HG03571 (cell line): ENCODE measurements around the gene CELF2.

Source experiments
- ATAC-seq: cut with Tn5 transposase; IDR thresholded peaks from one replicate; pipeline ENCODE4 v1.9.1; 2021; ENCODE audit not compliant: unreplicated experiment

The CELF2 gene

DNA sequence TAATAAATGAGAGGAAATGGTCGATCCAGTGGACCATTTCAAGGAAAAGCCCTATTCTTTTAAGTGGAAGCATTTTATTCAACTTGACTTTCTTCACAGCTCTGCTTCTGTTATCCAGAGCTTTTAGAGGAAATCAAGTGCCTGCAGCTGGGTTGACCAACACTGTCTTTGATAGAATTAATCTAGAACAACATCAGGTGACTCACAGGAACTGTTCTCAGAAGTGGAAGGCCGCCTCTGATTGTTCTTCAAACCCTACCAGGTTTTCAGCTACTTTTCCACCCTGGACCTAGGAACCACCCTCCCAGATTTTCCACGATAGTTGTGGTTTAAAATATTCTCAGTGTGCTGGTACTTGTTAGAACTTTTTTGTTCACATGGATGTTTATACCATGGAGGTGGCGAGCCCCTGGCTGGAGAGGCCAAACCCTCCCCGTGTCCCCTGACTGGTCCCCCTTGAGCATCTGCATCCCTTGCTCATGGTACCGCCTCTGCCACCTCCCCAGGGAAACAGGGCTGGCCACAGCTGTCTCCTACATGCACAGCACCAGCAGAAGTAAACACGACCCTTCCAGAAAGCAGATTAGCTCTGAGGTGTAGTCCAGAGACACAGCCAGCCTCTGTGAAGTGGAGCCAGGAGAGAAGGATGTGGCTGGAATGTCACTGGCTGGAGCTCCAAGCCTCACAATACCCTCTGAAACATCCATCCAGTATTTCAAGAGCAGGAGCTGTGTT lies 300.4 kb downstream of the CELF2 start:
- ATAC-seq = no peak

DNA sequence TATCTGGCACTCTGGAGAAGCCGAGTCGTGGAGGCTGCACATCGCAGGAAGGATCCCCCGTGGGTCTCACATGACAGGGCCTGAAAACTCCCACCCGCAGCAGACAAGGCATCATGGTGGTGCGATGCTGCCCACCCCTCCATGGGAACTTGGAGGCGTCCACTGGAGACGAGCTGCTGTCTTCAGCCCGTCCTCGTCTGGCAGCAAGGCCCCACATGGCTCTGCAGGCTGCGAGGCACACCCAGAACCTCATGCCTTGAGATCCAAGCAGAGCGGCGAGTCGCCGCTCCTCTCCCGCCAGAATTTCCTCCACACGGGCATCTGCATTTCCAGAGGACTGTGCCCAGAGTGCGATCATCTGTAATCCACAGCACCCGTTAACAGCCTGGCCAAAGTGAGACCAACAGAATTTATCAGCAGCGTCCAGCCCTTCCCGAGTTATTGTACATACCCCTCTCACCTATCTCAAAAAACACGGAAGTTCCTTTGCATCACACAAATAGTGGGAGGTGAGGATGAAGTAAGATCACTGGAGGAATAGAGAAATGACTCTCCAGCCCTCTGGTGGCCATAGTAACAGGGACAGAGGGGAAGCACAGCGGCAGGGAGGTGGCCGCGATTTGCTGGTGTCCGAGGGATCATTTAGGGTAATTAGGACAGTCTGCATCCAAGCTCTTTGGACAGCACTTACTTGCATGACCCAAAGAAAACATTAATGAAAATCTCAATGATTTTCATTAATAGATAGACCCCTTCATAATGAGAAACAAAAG lies 301.3 kb downstream of the CELF2 start:
- no peak for ATAC-seq

DNA sequence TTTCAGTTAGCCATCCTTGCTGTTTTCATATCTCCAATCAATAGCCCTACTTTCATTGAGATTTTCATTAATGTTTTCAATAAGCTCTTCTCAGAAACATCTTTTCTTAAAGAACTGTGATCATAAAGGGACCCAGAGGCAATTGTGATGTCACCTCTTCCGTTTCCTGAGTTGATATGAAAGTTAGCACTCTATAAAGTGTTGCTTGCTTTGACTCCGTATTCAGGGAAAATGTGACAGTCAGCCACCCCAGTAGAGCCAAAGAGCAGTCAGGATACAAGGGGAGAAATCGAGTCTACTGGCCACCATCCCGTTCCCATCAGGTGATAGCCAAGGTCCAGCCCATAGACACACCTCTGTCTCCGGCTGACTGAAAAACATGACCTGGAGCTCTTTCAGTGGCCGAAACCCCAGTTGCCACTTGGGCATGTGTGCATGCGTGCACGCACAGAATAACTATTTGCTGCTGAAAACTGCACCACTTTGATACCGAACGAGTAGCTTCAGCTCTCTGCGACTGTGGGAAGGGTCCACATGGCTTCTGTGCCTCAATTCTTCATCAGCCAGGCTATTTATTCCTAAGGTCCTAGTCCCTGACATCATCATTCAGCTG lies 302.4 kb downstream of the CELF2 start:
- no peak for ATAC-seq

DNA sequence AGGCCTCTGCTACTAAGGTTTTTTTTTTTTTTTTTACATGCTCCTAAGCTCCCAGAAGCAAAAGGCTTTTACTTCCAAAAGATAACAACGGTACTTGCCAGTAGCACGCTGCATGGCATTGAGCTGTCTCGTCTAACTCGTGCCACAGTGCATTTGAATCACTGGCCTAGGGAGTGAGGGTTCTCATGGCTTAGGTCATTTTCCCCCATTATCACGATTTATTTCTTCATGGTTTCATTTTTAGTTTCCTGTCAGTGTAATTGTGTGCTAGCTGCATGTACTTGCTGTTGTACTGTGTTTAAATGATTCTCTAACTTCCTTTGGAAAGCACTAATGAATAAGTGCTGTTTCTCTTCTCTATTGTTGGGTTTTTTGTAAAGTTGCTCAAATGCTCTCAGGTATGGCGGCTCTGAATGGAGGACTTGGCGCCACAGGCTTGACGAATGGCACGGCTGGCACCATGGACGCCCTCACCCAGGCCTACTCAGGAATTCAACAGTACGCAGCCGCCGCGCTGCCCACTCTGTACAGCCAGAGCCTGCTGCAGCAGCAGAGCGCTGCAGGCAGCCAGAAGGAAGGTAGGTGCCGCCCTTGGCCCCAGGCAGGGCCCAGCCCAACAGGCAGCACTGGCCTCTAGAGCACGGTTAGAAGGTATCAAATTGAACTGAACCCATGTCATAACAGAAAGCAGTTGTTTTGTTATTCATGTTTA lies 303.3 kb downstream of the CELF2 start:
- ATAC-seq = no peak

DNA sequence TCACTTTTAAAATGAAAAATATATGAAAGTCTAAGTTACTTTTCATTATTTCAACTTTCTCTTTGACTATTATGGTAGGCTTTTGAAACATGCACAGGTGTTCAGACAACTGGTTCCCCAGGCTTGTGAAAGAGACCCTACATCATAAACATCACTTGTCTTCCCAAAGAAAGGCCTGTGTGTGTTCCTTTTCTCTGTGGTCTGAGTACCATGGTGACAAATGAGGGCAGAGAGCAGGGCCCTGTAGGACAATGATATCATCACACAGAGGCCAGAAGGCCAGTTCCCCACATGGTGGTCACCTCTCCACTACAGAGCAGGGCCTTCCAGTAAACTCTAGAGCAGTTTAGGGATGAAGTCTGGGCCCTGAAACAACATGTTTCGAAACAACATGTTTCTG lies 305.0 kb downstream of the CELF2 start:
- ATAC-seq = no peak

DNA sequence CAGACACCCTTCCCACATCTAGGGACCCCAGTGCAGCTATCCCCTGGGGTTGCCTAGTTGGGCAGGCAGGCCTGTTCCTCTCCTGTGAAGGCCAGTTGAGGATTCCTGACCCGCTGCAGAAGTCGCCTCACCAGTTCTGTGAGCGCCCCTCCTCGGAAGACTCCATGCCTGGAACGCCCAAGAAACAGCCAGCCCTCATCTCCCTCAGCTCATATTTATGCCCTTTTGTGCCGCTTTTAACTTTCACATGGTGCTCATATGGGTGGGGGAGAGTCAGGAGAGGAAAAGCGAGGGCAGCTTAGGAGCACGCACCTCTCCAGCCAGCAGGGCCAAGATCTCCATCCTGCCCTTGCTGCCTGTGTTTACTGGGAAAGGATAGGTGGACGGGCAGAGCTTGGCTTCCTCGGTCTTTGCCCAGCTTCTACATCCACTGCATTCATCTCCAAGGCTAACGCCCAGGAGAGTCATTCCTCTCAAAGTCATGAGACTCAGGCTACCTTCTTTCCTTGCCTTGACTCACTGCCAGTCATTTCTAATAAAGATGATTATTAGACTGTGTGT lies 307.2 kb downstream of the CELF2 start:
- ATAC-seq = no peak

DNA sequence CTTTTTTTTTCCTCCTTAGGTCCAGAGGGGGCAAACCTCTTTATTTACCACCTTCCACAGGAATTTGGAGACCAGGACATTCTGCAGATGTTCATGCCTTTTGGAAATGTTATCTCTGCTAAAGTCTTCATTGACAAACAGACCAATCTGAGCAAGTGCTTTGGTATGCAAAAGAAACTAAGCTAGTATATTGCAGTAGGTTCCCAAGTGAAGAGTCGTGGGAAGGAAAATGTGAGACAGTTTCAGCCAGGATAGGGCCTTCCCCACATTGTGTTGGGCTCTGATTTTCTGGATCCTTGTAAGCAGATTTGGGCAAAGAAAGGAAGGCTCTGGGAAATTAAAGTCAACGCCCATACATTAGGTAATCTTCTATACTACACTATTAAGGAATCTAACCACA lies 308.1 kb downstream of the CELF2 start:
- no peak for ATAC-seq

DNA sequence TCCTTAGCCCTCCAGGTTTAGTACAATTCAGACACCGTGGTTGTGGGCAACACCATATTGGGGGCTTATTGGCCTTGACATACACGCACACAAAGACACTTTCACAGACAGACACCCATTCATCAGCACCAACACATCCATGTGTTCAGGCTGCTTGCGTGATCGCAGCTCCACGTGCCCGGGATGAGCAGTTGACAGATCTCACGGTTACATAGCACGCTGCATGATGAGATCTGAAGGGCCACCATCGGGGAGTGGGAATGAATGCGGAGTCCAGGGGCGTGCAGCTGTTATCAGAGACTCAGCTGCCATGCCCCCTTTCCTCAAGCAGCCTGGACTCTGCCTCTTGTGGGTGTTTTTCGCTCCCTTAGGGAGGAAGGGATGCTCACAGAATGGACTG lies 308.6 kb downstream of the CELF2 start:
- no peak for ATAC-seq

DNA sequence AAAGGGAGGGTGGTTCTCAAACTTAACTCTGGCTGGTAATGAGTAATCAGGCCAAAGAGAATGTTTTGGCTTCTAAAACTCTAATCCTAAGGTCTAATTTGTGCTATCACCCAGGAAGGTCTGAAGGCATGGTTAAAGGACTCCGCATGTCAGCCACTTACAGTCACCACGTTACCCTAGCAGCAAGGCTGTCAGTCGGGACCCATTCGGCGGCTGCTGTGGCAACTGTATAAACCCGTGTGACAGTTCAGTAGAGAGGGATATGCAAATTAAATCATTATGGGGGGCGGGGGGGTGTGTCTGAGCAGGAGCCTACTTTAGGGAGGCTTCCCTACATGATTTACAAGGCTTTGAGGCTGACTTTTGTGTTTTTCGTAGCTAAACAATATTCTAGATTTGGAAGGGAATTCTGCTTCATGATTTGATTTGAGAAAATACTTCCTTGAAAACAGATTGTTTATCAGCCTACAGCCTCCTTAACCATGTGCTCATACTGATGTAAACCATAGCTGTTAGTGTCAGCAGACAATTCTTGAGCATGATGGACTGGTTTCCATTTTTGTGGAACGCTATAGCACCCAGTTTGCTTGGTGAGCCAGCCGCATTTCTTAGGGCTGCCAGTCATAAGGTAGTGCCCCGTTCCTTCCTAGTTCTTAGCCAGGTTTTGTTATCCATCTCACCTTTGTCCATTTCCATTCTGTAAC lies 309.4 kb downstream of the CELF2 start:
- ATAC-seq = no peak

DNA sequence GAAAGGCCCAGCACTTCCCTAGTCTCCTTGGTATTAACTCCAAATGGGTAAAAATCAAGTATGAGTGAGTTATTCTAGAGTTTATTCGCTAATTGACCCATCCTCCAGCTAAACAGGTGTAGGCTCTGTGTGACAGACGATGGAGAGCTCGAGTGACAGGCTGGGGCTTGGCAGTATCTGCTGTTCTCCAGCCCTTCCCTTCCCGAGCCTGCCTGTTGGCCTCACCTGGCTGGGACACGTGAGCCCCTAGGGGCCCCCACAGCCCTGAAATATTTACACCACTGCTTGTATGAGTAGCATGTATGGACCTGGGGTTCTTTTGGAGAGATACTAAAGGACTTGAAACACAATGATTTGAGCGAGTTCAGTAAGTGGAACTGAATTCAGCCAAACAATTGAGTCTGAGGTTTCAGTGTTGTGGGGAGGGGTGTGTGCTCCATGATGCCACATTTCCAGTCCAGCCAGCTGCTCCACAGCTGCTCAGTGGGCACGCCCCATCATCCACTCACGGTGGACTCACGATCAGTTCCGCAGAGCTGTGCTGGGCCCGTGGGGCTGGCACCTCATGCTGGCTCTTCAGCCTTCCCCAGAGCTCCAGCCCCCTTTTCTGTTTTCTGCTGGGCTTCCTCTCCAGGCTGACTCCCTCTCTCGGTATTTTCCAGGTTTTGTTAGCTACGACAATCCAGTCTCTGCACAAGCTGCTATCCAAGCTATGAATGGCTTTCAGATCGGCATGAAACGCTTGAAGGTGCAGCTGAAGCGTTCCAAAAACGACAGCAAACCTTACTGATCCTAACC lies 310.8 kb downstream of the CELF2 start:
- no peak for ATAC-seq

DNA sequence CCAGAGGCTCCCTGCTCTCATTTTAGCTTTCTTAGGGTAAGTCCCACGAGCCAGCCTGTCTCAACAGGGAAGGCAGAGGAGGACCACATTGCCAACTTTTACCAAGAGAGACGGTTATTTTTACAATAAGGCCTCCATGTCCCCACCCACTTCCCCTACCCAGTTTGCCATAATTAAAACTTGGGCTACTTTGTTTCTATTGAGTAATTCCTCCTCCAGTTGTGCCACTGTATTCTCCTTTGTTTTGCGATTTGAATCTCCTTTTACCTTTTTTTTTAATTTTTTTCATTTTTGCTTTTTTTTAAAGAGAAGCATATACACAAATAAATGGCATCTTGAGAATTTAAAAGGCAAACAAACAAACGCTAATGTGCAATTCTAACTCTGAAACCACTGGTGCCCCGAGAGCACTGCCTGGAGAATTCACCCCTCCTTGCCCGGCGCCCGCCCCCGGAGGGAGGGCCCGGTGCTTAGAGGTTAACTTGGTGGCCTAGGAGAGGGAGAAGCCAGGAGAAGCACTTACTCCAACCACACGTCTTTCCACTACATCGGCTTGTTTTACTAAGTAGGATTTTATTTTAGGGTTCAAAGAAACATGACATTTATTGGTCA lies 311.5 kb downstream of the CELF2 start:
- ATAC-seq = no peak

DNA sequence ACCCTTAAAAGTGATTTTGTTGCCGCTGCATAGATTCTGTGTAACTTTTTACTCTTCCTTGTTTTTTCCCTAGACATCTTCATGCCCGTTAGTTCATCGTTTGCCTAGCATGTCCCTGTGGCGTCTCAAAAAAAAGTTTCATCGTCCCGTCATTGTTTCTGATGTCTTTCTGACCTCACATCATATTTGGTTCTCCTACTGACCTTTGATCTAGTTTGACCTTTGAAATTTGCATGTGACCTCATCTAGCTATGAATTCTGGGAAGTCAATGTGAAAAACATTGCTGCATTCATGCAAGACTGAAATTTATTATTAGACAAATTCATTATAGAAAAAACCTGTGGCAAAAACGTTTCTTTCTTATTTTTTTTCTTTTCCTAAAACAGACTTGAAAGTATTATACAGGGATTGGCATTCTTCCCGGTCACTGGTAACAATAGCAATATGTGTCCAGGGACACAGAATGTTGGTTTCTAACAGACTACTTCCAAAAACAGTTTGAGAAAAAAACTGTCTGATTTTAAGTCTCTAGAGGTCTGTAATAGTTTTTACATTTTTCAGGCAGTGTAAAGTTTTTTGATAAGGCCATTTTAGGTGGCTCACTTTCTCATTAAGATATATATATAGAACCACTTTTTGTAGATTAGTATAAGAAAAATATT lies 312.8 kb downstream of the CELF2 start:
- ATAC-seq = no peak

DNA sequence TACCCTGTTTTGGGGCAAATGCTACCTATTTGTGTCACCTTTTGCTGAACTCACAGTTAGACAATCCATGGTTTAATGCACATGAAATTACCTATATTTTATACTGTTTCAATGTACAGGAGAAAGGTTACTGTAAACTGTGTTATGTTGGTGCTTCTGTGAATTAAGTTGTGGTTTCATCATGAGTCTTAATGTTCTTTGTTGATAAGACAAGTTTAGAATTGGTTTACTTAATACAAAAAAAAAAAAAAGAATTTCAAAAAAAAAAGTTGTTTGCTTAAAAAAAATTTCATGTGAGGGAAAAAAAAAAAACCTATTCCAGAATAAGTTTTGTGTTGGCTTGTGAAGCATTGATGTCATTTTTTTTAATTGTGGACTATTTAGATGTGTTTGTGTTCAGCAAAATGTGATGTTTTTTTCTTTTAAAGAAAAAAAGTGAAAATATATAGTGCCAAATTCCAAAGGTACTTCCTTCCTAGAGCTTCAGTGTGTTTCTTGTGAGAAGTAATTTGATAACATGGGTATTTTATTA lies 313.4 kb downstream of the CELF2 start:
- no peak for ATAC-seq

DNA sequence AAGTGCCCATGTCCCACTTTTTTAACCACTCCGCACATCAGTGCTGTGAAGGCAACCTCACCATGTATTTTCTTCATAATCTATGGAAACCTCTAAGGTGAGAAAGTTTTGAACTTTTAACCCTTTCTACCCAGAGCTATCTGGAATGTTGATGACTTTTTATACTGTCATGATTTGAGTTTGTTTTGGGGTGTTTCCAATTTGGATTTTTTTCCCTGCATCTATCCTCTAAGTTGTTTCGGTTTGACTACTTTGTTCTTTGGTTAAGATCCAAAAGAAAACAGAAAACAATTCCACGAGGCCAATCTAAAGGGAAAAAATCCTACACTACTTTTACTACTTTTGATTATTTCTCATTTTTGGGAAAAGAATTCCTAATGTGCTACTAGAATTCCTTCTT lies 314.1 kb downstream of the CELF2 start:
- no peak for ATAC-seq

DNA sequence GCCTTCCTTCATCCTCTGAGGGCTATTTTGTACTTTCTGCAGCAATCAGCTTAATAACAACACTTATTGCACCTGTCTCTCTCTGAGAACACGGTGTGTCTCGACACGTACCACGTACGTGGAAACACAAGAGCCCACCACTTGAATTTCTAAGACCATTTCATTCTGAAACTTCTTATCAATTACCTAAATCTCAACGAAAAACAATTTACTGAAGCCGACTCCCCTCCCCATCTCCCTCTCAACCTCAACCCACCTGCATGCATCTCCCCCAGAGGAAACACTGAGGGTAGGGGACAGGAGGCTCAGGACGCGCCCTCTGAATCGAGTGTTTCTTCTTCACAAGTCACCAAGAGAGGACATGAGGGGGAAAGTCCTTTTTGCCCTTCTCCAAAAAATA lies 315.2 kb downstream of the CELF2 start:
- no peak for ATAC-seq

DNA sequence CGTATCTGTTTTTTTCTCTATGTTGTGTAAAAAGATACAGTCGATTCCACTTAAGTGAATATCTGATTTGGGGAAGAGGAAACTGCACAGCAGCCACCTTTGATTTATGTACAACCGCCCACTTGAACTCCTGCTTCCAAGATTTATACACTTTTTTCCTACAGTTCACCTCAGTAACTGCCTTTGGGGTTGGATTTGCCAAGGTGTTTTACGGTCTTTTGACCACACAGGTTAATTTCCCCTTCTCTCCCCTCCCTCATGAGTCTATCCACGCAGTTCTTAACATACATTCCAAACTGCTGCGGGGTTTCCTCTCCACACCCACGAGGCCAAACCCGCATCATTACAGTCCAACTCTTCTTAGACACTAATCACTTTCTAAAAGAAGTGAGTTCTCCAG lies 316.8 kb downstream of the CELF2 start:
- ATAC-seq = no peak

DNA sequence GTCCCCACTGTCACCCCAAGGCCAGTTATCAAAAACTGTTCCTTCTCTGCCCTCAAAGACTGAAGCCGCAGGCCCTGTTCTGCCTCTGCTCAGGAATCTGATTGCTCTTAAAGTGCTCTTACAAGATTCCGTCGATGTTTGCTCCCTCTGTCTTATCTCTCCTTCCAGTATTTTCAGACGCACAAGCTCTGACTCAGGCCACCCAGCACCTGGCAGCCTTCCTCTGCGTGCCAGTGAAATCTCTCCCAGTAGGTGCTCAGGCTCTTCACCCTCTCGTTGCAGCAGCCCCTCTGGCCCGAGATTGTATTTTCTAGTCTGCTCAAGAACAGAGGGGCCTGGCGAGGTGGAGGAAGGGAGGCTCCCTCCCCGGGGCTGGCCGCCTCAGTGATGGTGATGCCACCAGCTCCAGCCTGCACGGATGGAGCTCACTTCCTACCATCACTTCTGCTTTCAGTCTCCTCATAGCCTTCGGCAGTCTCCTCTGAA lies 317.5 kb downstream of the CELF2 start:
- ATAC-seq = no peak

DNA sequence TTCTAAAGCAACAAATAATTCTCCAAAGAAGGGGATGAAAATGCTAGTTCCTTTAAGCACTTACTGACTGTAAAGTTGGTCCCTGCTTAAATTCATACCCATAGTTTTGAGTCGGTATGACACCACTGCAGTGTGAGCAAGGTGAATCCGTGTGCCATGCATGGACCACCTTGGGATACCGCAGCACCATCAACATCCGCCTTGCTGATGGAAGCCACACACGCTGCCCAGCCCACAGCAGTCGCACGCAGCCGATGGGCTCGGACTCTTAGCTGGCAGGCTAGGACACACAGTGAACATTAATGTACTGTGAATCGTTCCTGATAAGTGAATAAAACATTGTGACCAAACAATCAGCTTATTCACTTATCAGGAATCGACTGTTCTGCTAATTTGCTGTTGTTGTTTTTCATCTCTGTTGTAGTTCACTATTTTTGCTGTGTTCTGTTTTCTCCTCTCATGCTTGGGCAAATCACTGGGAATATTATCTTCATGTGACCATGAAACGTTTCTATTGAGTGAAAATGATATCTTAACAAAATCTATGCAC lies 318.3 kb downstream of the CELF2 start:
- ATAC-seq = no peak
